Hippocampal formation (tissue), 2 donors: ENCODE results near the gene SLC22A1.
"Not testable (repeated sequence)": the region's sequence is repeated elsewhere in the genome, so short reads cannot be mapped to it uniquely, and the experiment has no call there.

ENCODE experiments used
- DNase-seq, 2 donors: peaks; one replicate each; lab custom pipeline; 2025; lab: John Stamatoyannopoulos, UW

The SLC22A1 gene

DNA sequence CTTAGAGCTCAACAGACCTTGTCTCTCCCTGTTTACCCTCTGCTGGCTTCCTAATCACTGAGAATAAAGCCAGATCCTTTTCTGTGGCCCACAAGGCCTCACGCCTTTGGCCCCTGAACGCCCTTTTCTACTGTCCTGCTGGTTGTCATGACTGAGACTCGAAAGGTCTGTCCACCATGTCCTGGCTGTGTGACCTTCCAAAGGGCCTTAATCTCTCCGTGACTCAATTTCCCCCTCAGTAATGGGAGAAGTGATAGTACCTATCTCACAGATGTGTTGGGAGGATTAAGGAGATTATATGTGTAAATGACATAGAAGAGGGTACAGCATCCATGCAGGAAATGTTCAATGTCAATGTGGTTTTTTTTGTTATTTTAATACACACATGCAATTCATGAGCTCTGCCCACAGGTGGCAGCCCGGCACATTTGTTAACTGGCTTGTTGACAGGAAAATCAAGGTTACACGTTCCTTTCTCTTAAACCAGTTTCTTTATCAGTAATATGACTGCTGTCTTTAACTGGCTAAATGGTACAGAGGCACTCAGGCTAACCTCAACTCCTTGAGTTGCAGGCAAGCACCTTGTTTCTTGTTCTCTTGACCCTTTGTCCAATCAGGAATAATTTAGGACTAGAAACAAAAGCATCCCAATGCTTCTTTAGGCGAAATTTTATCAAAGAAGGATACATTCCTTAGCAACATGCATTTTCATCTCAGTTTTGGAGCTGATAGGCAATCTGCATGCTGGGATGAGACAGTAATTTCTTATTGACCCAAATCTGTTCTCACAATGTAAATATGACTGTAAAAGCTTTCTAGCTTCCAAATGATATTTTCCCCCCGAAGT is 16.6 kb downstream of the SLC22A1 start:
- peak; percentile 7 to 13 for DNase-seq

DNA sequence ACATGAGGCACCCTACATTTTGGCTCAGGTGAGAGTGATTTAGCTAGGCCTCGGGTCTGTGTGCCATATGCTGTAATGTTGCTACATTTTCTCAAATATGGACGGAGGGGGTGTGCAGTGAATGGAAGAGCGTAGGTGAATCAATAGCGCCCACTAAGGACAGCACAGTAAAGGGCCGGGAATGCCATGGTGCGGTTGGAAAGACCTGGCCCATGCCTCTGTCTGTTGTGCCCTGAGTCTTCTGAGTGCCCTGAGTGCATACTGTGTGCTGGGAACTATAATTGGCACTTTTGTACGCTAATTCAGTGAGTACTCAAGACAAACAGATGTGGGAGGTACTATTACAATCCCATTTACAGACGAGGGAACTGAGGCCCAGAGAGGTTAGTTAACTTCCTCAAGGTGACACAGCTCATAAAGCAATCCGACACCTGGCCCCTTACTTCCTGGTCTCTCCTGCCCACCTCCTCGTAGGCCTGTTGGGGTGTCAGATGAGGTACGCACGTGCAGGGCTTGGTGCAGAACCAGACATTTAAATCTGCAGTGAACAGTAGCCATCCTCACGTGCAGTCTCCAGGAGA is 17.3 kb downstream of the SLC22A1 start:
- no peak for DNase-seq

DNA sequence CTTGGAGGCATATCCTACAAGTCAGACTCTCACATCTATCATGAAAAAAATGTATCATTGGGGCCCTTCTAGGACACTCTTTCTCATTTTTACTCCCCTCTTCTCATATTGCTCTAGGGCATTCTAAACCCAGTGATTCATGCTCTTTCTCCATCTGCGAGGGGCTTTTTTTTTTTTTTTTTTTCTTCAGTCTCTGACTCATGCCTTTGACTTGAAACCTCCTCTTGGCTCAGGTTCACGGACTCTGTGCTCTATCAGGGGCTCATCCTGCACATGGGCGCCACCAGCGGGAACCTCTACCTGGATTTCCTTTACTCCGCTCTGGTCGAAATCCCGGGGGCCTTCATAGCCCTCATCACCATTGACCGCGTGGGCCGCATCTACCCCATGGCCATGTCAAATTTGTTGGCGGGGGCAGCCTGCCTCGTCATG is 17.8 kb downstream of the SLC22A1 start:
- no peak for DNase-seq

DNA sequence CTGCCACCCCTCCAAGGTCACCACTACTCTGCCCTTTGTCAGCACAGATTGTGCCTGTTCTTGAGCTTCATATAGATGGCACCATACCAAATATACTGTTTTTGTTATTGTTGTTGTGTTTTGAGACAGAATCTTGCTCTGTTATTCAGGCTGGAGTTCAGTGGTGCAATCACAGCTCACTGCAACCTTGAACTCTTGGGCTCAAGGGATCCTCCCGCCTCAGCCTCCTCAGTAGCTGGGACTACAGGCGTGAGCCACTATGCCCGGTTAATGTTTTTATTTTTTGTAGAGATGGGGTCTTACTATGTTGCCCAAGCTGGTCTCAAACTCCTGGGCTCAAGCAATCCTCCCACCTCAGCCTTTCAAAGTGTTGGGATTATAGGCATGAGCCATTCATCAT is 18.9 kb downstream of the SLC22A1 start:
- not testable (repeated sequence) for DNase-seq

DNA sequence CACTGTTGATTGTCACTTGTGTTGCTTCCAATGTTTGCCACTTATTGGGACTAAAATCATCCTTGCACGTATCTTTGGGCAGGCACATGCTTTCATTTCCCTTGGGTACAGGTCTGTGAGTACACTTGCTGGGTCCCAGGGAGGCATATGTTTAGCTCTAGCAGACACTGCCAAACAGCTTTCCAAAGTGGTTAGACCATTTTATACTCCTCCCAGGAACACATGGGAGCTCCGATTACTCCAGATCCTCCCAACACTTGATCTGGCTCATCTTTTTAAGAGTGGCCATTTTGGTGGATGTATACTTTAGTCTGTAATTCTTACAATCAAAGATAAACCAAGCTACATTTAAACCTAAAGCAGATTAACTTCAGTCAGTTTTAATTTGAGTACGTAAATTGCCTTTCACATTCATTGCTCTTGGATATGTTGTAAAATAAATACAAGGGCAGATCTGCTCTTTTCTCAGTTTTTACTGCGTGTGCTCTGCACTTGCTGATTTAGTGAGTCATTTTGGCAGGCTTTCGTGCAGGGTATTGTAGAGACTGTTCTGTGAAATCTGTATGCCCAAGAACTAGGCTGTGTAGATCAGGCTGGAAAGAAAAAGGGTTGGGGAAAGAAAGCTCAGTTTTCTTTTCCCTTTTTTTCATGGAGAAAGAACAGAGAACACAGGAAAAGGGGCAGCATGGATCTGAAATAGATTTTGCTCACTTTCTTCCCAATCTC is 19.5 kb downstream of the SLC22A1 start:
- no peak for DNase-seq

DNA sequence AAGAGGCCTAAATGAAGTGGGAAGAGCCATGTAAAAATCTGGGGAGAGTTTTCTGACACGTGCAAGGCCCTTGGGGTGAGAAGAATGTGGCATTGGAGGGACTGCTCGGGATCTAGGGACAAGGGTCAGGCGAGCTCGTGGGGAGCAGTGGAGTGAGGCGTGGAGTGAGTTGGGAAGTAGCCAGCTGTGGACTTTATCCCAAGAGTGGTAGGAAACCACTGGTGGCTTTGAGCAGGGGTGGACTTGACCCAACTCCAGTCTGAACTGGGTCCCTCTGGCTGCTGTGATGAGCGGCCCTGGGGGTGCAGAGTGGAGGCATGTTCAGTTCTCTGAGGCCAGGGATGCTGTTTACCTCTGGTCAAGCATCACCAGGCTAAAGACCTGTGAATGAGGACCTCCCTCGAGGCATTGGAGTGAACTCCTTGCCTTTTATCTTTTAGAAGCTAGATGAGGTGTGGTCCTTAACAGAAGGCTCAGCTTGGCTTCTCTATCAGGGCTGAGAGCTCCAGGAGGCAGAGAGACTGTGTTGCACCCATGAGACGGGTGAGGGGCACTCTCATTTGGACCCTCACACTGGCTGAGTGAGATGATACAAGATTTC is 20.6 kb downstream of the SLC22A1 start:
- no peak for DNase-seq

DNA sequence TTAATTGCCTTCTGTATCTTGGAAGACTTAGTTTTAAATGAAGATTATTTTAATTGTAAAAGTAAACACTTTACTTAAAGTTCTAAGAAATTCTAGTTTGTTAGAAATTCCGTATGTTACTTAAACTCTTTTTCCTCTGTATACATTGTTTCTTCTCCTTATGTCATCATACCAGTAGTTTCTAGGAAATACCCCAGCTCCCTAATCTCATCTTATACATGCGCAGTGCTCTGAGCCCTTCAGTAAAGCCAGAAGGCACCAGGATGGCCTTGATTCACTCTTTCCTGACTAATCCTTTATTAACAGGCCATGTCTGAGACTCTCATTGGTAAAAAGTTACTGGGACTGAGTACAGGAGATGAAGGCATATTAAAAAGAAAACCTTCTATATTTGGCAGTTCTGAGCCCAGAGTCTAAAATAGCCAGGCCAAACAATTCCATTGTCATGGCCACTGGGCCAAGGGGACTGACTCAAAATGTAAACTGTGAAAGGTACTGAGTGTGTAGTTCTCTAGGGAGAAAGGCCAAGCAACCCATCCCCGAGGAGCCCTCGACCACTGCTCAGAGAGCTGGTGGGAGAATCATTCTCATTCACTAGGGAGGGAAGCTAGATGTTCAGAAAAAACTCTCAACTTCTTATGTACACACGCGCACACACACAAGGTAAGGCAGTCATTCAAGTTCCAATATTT is 25.0 kb downstream of the SLC22A1 start:
- DNase-seq, result no peak

DNA sequence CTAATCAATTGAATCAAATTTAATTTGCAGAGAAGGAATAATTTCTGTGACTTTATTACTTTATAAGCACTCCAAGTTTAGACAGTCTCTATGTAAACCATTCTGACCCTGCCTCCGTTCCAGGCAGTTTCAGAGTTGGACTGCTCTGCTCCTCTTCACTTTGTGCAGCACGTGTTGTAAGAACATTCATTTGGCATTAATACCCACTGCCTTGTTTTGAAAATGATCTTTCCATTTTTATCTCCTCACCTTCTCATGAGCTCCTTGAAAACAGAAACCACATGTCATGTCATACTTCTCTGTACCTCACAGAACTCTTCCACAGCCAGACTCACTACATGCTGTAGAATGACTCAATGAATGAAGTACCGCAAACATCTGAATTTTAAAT is 25.5 kb downstream of the SLC22A1 start:
- DNase-seq, result no peak

DNA sequence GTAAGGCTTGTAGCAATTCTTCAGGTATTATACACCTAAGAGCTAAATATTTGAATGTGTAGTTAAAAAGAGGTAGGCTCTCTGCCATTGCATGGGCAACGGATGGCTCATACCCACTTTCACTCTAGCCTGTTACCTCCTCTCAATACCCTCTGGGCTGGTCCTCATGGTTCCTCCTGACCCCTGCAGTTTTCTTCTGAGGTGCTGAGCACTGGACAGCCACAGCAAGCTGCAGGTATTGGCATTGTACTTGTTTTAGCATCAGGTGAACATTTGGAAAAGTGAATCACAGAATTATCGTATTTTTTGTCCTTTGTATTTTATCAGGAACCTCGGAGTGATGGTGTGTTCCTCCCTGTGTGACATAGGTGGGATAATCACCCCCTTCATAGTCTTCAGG is 32.9 kb downstream of the SLC22A1 start:
- DNase-seq, result no peak

DNA sequence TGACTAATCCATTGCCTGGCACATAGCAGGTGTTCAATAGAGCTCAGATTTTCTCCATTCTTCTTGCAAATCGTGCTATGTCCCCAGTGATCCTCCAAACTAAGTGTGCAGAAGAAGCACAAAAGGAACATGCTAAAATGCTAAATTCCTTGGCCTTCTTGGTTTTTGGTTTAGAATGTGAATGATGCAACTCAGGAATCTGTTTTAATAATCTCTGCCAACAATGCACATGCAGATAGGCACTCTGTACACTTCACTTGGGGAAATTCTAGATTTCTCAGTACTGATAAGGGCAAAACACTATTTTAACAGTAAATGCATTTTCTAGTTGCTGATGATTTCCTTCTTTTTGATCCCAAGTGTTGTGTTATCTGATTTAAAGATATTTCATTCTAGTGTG is 35.2 kb downstream of the SLC22A1 start:
- no peak for DNase-seq

DNA sequence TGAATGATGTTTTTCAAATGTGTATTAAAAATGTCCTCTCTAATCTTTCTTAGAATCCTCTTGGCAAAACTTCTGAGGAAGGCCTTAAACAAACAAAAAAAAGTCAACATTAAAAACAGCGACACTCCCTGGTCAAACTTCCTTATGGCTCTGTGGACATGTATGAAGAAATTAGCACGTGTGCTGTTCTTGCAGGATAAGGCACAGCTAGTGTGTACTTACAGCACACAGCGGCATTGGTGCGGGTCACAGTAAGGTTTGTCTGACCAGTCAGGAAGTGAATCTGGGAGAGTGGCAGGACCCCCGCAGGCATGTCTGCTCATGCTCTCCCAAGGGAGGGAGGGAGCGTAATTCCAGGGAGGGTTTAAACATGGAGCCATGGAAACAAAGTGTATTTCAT is 38.8 kb downstream of the SLC22A1 start:
- DNase-seq, result no peak

DNA sequence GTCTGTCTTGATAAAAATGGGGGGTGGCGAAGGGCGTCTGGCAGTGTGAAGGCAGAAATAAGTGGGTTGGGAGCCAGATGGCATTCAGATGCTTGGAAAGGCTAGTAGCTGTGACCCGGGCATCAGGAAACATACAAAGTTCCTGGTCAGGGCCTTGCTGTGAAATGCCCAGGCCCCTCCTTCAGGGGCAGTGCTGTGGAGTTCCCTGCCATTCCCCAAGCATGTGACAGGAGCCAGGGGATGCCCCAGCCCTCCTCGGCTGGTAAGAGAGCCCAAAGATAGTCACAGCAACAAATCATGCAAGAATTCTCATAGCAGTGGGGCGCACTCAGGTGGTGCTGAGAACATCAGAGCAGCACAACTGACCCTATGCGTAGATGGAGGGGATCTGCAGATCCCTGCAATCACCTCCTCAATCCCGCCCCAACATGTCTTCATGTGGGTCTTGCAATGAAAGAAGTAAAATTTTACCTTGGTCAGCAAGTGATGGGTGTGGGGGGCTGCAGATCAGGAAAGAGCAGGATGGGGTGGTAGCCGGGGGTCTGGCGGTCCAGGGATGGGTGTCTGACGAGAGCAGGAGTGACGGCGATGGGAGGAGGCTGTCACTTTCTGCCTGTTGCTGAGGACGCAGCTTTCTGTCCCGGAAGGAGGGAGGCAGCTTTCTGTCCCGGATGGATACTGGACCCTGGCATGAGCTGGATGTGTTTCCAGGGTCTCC is 39.5 kb downstream of the SLC22A1 start:
- no peak for DNase-seq

DNA sequence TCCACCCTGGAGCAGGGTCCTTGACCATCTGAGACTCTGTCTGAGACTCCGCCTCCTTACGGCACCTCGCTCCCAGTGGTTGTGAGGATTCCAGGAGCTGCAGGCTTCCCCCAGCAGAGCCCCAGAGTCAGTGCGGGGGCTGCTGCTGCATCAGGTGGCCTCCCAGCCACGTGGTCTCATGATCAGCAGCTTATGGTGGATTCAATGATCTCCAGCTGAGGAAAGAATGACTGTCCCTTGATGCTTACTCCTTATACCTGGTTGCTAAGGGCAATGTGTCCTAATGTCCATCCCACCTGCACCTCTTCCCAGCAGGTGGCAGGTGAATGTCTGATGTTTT is 40.0 kb downstream of the SLC22A1 start:
- DNase-seq, result no peak

DNA sequence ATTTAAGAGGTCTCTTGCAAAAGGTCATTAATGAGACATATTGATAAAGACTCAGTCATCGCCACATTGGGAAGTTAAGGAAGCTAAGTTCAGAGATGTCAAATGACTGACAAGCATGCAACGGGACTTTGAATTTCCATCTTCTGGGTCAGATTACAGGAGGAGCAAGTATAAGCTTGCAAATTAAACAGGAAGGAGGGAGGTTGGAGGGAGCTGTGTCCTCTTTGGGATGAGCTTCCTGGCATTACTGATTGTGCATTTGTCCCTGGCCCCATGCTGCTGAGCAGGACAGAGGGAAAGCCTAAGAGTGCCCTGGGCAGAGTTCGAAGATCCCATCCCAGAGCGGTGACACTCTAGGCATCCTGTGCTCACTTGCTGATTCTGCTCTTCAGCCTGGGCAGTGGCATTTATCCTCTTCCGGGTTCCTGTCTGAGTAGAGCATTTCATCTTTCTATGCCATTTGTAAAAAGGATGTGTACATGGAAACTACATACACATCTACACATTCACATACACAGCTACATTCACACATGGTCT is 40.5 kb downstream of the SLC22A1 start:
- no peak for DNase-seq

DNA sequence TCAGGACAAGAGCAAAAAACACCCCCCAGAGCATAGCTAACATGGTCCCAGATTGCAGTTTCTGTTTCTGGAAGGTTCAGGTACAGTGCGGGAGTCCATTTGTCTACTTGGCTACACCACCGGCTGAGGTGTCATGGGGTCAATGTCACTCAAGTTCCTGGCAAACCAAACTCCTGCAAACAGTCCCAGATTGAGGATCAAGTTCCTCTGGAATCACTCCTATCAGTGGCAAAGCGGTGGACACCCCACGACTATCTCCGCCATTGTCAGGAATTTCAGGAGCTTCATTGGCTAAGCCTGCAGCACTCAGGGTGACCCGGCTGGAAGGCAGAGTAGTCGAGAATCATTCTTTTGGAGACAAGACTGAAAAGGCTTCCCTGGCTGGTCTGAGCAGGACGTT is 41.8 kb downstream of the SLC22A1 start:
- DNase-seq, result no peak

DNA sequence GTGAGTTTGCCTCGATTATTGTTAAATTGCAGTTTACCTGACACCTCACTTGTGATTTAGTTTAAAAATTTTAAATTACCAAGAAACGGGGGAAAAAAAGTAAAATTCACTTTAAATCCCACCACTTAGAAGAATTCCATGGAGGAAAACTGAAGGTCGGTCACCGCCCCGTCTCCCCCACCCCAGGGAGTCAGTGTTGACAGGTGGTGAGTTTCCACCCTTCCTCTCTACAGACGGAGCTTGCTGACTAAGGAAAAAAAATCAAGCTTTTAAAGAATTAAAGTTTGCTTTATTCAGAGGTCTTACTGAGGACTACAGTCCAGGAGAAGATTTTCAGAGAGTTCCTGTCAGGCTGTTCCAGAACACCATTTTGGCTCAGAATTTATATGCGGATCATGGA is 42.3 kb downstream of the SLC22A1 start:
- DNase-seq, result no peak

DNA sequence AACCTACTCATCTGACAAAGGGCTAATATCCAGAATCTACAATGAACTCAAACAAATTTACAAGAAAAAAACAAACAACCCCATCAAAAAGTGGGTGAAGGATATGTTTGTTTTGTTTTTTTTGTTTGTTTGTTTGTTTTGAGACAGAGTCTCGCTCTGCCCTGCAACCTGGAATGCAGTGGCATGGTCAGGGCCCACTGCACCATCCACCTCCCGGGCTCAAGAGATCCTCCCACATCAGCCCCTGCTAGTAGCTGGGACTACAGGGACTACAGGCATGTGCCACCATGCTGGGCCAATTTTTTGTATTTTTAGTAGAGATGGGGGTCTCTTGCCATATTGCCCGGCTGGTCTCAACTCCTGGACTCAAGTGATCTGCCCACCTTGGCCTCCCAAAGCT is 44.3 kb downstream of the SLC22A1 start:
- DNase-seq, result not testable (repeated sequence)

DNA sequence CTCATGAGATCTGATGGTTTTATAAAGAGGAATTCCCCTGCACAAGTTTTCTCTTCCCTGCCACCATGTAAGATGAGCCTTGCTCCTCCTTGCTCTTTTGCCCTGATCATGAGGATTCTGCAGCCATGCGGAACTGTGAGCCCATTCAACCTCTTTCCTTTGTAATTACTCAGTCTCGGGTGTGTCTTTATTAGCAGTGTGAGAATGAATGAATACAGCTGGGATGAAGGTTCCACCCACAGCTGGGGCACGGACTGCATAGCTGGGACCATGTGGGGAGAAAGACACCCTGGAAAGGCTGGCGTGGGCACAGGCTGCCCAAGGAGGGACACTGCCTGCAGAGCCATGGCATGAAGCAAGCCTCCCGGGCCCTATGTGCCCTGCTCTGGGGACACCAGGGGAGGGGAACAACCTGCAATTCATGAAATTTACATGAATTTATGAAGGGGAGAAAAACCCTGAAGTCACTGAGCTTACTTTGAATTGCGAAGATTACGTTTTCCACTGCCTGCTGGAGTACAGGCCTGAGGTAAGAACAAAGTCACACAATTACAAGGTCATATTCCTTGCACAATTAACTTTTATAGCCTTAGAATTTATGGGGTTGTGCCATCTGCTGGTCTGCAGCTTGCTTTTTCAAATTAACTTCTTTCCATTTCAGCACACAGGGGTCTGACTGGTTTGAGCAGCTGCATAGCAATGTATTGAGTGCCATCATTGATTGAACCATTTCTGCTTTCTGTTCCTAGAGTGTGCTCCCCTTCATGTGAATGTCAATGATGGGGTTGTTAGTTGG is 46.2 kb downstream of the SLC22A1 start:
- DNase-seq, result no peak

DNA sequence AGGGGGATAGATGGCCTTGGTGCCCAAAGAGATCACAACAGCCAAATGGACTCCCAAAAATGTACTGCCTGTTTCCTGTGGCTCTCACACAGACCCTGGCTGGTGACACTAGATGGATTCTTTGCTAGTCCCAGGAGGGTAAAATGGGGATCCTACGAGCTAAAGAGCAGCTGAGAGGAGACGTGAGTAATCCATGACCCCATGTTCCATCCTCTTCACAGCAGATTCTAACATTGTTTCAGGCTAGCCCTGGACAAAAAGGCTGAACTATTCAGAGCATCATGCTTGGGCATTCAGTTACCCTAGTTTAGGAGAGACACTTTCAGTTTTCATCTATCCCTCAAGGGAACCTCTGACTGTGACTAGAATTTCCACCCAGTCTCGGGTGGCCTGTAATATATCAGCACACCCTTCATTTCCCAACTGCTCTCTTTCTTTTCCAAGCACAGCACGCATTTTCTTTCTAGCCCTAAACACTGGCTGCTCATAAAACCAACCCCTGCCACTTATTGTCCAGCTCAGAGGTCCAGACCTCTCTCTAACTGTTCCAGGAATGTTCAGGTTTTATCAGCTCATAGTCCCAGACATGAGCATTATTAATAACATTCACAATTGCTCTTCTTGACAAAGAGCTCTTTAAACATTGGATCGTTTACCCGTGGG is 48.5 kb downstream of the SLC22A1 start:
- DNase-seq, result no peak

DNA sequence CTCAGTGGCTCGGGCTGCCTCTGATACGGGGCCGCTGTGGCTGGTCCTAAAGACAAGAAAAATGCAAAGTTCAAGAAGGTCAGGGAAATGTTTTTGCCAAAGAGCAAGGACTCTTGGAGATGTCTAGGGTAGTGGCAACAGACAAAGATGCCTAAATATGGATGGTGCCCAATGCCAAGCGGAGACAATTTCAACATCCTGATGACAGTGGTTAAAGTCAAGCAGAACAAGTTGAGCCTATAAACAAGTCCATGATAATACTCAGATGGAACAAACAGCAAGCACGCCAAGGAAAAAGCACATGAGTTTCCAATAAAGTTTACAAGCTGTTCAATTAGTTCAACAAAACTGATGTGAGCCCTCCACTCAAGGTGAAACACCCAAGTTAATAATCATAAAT is 51.1 kb downstream of the SLC22A1 start:
- no peak for DNase-seq
